AG09319 (cell line): ENCODE data around the gene DYRK3.
"Not testable (repeated sequence)": the region's sequence is repeated elsewhere in the genome, so short reads cannot be mapped to it uniquely, and the experiment has no call there.

Source experiments
- DNase-seq: peaks from one replicate; pipeline ENCODE4 v3.0.0-alpha.2; 2010; ENCODE audit warnings: low read depth; ENCODE audit errors: extremely low read depth
- CTCF ChIP-seq: IDR thresholded peaks from 2 replicates; pipeline ENCODE4 v1.5.1; 2011; ENCODE audit warnings: low read depth, mild to moderate bottlenecking, inconsistent platforms, low read length, moderate library complexity

Gene DYRK3

GRCh38 chr1:206606867-206607266 lies 28.5 kb upstream of the DYRK3 start:
- DNase-seq: no peak

GRCh38 chr1:206608108-206608698 lies 27.1 kb upstream of the DYRK3 start:
- peak; percentile 77 for TF ChIP-seq CTCF
- DNase-seq: no peak

More at GRCh38 chr1:206606867-206607266, 28.5 kb upstream of the DYRK3 start:
- peak; percentile 29 for TF ChIP-seq CTCF

- TF ChIP-seq CTCF: no peak
- DNase-seq: no peak
Measured at GRCh38 chr1:206609229-206609991, 25.9 kb upstream of the DYRK3 start.

- TF ChIP-seq CTCF: peak; percentile 80
- peak; percentile 84 for DNase-seq
Measured at GRCh38 chr1:206612129-206612876, 23.0 kb upstream of the DYRK3 start, which contains the start of gene EIF2D. EIF2D (minus strand) TSS chr1:206612465; CDS start chr1:206612342, 123 bp downstream.

GRCh38 chr1:206626396-206626795 lies 8.9 kb upstream of the DYRK3 start:
- not testable (repeated sequence) for DNase-seq

- DNase-seq: no peak
- TF ChIP-seq CTCF: no peak
Measured at GRCh38 chr1:206628916-206629315, 6.4 kb upstream of the DYRK3 start.

GRCh38 chr1:206631085-206631509 lies 4.2 kb upstream of the DYRK3 start:
- peak; percentile 49 for TF ChIP-seq CTCF
- DNase-seq: no peak
